Stimulated activated CD8-positive, alpha-beta memory T cell treated with anti-CD3 and anti-CD28 coated beads, Interleukin-4, amount 100 ng/mL, for 24 hours (primary cell): ENCODE data around the gene SIPA1.
"Not testable (repeated sequence)": the region's sequence is repeated elsewhere in the genome, so short reads cannot be mapped to it uniquely, and the experiment has no call there.

Experiments used
- DNase-seq: peaks from one replicate; pipeline ENCODE4 v3.0.0-alpha.2; 2020; ENCODE audit warnings: low read depth

SIPA1 gene

DNA sequence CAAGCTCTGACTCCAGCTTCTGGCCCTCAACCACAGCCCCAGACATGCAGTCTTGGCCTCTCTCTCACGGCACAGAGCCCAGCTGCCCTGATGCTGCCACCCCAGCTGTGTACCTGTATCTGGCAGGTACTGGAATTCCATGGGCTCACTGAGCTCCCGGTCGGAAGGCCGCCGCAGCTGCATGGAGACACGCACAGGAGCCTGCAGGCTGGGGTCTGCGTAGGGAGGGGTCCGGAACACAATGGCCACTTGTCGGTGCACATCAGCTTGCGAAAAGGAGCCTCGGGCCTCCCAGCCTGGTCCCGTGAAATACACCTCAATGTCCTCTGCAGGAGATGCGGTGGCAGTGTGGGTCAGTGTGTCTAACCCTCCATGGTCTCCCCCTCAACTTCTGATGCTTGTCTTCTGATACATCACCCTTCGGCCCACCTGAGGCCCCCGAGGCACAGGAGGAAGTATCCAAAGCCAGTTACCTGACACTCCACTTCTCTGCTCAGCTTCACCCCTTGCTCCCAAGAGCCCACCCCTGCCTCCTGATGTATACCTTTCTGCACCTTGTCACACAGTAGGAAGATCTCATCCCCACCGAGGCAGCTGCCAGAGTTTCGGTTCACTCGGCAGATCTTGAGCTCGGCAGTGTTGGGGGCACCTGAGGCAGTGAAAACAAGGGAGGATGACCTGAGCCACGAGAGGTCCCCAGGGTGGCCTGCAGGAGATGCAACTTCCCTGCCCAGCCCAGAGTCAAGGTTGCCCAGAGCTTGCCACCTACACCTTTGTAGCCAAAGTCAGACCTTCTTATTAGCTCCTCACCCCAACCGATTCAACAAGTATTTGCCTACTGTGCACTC, 20.5 kb downstream of the SIPA1 start:
- no peak for DNase-seq

DNA sequence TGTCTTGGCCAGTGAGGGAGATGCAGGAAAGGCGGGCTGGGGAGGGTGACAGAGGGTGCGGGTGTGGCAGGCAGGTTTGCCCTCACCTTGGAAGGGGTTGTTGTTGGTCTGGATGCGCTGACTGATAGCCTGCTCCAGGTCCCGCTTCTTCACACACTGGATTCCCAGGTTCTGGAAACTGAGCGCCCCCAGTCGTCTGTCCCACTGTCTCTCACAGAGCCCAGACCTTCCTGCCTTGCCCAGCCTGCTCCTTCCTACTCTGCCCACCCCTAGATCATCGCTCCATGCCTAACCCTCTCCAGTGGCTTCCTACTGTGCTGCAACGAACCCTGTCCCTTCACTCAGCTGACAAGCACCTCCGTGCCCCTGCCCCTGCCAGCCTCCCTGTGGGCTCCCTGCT, 22.1 kb downstream of the SIPA1 start:
- DNase-seq: no peak

DNA sequence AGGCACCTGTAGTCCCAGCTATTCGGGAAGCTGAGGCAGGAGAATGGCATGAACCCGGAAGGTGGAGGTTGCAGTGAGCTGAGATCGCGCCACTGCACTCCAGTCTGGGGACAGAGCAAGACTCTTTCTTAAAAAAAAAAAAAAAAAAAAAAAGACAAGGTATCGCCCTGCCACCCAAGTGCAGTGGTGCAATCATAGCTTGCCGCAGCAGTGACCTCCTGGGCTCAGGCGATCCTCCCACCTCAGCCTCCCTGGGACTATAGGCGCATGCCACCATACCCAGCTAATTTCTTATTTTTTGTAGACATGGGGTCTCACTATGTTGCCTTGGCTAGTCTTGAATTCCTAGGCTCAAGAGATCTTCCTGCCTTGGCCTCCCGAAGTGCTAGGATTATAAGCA, 23.0 kb downstream of the SIPA1 start:
- DNase-seq: not testable (repeated sequence)

DNA sequence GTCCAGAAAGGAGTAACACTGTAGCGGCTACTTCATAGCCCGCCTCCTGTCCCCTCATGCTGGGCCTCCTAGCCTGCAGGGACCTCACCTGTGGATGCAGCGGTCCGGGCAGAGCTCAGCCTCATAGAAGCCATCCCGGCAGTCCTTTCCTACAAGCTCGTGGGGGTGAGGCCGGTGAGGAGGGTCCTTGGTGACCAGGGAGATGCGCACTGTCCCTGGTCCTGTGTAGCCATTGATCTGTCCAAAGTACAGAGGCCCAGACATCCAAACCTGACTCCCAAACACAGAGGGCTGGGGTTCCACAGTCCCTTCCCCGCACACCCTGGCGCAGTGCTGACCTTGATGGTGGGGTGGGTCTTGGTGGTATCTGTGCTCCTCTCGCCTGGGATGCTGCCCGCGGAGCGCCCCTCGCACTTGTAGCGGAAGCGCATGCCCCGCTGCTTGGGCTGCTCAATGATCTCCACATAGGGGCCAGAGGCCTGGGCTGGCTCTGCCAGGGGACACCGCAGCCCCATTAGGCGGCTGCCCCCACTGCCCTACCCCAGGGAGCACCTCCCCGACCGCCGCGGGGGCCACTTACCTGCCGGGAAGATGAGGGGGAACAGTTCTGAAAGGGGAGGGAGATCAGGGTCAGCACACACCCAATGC, 23.8 kb downstream of the SIPA1 start:
- no peak for DNase-seq

DNA sequence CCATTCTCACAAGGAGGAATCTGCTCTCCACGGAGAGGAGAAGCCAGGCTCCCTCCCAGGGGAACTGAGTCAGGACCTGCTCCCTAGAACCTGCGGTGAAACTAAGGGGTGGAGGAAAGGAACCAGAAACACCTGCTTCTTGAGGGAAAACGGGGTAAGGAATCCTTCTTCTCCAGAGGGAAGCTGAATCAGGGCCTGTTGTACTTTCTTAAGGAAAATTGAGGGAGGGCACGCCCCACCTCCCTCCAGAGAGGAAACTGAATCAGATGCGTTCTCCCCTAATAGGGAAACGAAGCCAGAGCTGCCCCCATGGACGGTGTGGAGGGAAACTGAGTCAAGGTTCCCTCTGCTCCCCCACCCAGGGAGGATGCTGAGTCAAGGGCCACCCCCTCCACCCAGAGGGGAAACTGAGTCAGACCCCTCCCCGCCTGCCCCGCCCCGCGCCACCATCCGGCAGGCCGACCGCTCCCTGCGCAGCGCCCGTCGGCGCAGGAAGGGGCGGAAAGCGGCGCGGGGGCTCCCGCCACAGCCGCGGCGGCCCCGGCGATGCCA, 24.4 kb downstream of the SIPA1 start:
- no peak for DNase-seq

DNA sequence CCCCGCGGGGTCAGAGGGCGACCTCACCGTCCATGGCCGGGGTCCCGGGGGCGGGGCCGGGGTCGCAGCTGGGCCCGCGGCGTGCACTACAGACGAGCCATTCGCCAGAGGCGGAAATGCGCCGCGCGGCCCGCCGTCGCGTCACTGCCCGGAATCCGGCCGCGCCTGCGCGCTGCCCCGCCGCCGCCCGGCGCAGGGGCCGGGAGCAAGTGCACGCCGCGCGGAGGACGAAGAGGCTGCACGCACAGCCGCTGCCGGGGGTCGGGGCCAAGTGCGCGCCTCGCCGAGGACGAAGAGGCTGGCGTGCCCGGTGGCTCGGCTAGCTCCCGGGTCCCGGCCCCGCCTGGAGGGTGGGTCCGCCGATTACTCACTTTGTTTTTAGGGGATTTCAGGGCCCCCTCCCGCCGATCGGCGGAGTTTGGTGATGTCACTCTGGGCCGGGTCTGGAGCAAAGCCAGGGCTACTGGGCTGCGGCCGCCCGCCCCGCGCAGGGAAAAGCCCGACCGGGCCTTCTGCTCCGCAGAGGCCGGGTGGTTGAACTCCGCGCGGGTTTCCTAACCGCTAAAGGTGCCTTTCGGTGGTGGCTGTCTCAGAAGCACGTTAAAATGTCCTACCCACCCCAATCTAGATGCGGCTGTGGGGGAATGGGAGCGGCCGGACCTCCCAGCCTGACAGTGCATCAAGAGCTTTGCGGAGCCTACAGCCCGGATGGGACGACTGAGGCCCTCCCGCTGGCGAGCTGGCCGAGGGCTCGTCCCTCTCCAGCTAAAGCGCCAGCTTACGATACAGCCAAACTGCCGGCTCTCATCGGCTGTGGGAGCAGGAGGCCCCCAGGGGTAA, 25.1 kb downstream of the SIPA1 start, which contains the start of gene RELA:
TSS of gene RELA (minus strand) at position 118 of the 840 bp plus-strand sequence. CDS start at position 34, 84 bp downstream.
- peak; percentile 81 for DNase-seq

DNA sequence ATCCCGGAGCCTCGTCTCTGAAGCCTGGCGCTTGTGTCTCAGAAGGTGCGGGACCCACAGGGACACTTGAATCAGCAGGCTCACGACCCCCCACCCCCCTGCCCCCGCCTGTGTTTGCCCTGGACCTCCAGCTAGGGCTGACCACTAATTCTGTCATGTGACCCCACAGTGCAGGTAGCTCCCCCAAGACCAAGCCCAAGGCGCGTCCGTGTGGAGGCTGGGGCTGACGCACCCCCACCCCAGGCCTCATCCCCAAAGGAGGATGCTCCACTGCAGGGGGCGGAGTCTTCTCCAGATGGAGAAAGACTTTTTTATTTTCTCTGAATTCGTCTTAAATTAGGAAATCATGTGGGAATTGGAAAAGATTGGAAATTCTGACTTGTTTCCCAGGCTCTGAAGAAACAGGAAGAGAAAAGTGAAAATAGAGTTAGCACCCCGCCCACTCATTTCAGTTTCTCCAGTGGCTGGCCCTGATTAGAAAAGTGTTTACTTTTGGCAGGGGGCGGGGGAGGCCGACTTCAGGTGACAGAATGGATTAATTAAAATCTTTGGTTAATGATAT, 25.8 kb downstream of the SIPA1 start:
- DNase-seq: no peak

DNA sequence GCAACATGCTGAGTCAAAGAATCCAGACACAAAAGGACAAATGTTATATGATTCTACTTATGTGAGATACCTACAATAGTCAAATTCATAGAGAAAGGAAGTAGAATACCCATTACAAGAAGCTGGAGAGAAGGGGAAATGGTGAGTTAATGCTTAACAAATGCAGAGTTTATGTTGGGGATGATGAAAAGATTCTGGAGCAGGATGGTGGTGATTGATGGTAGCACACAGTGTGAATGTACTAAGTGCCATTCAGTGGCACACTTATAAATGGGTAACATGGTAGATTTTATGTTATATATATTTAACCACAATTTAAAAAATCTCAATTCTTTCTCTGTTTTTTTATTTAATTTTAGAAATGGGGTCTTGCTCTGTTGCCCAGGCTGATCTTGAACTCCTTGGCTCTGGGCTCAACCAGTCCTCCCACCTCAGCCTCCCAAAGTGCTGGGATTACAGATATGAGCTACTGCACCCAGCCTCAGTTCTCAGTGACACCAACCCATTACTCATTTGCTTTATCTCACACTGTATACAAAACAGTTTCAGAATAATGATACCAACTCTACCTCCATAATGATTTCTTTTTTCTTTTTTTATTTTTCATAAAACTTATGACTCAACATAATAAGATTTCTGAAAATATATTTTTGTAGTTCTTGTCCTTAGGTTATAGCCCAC, 34.4 kb downstream of the SIPA1 start:
- no peak for DNase-seq

DNA sequence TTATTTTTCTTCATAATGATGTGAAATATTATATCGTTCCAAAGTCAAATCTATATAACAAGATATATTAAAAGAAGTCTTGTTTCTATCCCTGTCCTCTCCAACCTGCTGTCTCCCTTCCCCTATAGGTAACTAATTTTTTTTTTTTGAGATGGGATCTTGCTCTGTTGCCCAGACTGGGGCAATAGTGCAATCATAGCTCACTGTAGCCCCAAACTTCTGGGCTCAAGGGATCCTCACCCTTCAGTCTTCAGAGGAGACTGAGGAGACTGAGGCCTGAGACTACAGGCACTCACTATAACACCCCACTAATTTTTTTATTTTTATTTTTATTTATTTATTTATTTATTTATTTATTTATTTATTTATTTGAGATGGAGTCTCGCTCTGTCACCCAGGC, 35.1 kb downstream of the SIPA1 start:
- DNase-seq: no peak

DNA sequence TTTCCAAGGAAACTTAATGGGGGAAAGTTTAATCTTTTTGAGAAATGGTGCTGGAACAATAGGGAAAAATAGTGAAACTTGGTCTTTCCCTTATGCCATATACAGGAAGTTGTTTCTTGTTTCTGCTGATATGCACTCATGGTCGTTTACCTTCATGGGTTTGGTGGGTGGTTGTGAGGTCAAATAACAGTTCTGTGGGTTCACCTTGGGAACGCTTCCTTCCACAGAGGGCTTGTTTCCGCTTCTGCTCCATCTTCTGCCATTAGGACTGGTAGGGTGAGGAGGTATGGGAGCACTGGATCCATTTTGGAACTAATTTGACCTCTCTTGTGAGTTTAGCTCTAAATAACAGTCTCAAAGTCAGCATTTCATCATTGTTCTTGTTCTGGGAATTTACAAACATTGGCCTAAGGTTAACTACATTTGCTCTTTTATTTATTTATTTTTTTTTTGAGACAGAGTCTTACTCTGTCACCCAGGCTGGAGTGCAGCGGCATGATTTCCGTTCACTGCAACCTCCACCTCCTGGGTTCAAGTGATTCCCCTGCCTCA, 42.4 kb downstream of the SIPA1 start:
- DNase-seq: no peak

DNA sequence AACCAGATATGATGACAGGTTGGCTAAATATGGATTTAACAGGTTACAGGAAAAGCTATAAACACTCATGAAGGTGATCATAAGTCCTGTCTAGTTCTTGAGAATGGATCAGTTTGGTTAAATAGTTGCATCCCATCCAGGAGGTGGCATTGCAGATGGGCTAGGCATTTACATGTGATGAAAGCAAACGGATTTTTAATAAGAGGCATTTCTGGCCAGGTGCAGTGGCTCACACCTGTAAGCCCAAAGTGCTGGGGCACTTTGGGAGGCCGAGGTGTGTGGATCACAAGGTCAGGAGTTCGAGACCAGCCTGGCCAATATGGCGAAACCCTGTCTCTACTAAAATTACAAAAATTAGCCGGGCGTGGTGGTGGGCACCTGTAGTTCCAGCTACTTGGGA, 45.6 kb downstream of the SIPA1 start:
- DNase-seq: not testable (repeated sequence)

DNA sequence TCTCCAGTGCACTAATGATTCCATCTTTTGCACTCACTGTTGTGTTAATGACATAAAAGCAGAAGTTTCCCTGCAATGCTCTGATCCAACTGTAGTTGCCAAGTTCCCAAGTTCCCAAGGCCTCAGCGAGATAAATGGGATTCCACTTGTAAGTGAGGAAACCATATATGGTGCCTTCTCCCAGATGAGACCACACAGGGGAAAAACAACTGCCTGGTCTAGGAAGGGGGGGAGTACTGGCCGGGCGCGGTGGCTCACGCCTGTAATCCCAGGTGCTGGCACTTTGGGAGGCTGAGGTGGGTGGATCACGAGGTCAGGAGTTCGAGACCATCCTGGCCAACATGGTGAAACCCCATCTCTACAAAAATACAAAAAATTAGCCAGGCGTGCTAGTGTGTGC, 48.1 kb downstream of the SIPA1 start:
- DNase-seq: no peak

DNA sequence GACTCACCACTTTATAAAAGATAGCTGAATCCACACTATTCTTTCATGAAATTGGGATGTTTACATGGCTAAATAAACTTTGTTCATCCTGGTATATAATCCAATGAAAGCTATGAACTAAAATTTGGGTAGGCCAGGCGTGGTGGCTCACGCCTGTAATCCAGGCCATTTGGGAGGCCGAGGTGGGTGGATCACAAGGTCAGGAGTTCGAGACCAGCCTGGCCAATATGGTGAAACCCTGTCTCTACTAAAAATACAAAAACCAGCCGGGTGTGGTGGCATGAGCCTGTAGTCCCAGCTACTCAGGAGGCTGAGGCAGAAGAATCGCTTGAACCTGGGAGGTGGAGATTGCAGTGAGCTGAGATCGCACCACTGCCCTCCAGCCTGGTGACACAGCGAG, 53.9 kb downstream of the SIPA1 start:
- not testable (repeated sequence) for DNase-seq

DNA sequence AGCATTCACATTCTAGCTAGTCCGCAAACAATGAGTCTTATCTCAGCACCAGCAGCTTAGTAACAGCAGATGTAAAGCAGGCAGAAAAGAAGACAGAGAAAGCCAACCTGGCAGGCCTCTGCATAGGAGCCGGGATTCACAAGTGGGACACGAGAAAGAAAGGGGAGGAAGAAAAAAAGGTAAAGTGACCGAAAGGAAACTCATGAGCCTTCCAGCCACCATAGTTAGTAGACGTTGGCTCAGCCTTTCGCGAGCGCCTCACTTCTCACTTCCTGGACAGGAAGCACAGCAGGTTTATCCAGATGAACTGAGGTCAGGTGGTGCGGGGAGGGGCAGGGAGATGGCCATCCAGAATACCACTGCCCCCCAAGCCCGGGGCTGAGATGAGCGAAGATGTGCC, 54.5 kb downstream of the SIPA1 start:
- DNase-seq: no peak

DNA sequence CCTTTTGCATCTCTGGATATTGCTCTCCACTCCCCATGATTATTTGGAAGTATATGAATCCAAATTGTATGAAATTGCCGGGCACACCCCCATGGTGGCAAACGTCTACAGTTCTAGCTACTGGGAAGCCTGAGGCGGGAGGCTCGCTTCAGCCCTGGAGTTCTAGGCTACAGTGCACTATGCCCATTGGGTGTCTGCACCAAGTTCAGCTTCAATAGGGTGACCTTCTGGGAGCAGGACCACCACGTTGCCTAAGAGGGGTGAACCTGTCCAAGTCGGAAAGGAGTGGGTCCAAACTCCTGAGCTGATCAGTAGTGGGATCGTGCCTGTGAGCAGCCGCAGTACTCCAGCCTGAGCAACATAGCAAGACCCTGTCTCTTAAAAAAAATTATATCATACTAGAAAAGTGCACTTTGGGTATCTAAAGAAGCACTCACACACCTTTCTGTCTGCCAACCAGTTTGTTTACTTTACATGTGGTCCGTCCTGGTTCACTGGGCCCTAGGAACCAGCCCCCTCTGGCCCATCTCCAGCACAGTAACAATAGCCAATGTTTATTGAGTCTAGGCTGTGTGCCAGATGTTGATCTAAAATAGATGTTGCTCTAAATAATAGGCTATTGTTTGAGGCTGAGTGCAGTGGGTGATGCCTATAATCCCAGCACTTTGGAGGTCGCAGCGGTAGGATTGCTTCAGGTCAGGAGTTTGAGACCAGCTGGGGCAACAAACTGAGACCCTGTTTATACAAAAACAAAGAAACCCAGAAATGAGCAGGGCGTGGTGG, 57.7 kb downstream of the SIPA1 start:
- no peak for DNase-seq

DNA sequence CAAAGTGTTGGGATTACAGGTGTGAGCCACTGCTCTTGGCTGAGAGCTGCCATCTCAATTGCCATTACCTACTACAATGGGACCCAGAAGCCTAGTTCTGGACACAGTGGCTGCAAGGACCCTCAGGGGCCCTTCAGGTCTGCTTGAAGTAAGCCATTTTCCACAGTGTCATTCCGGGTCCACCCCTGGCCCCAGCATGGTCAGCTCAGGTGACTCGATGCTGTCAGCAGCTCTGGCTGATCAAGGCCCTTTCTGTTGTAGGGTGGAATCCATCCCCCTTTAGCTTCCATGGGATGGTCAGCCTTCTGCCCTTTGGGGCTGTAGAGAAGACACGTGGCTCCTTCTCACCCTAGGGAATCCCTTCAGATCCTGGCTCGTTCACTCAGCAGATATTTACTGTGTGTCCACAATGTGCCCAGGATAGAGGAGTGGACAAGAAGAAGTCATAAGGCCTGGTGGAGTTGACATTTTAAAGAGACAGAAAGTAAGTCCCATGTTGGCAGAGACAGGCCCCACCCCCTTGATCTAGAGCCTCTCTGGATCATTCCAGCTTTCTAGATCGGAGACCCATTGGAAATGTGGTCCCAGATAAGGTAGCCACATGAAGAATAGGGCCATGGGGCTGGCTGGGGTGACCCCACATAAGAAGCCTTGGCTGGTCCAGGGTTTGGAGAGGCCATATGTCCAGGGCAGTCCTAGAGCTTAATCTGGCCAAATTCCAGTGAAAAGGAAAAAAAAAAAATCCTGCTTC, 59.1 kb downstream of the SIPA1 start:
- no peak for DNase-seq

DNA sequence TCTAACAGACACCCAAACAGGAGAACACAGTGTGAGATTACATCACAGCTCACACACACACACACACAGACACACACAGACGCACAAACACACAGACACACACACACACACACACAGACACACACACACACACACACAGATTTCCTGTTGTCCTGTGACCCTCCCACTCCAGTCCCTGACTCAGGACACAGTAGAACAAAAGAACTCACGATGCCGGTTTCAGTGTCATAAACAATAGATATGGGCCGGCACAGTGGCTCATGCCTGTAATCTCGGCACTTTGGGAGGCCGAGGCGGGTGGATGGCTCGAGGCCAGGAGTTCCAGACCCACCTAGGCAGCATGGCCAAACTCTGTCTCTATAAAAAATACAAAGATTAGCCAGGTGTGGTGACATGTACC, 60.3 kb downstream of the SIPA1 start:
- DNase-seq: no peak

DNA sequence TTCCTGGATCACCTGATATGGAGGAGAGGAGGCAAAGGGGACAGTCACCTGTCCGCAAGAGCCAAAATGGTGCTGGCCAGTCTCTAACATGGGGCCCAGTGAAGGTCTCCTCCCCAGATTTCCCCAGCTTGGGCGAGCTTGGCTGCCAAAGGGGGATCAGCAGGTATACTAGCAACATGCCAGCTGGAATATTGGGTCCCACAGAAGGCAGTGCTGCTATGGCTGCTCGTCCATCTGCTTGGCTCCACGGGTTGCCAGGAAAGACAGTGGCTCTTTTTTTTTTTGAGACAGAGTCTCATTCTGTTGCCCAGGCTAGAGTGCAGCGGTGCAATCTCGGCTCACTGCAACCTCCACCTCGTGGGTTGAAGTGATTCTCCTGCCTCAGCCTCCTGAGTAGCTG, 61.4 kb downstream of the SIPA1 start:
- DNase-seq: no peak

DNA sequence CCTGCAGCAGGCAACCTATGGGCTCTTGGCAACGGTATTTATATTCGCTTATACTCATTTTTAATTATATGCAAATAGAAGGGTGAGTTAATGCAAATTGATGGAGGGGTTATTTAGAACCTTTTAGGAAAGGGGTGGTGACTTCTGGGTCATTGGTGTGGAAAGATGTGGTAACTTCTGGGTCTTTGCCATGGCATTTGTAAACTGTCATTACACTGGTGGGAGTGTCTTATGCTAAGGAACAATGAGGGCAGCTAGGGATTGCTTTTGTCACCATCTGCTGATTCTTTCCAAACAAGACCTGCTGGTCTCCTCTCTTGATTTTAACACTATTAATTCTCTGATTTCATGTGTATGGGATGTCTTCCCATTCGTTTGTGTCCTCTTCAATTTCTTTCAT, 62.5 kb downstream of the SIPA1 start:
- no peak for DNase-seq
